ENCODE results near the gene GLYATL3.
"Not testable (repeated sequence)": the region's sequence is repeated elsewhere in the genome, so short reads cannot be mapped to it uniquely, and the experiment has no call there.

GLYATL3 gene

DNA sequence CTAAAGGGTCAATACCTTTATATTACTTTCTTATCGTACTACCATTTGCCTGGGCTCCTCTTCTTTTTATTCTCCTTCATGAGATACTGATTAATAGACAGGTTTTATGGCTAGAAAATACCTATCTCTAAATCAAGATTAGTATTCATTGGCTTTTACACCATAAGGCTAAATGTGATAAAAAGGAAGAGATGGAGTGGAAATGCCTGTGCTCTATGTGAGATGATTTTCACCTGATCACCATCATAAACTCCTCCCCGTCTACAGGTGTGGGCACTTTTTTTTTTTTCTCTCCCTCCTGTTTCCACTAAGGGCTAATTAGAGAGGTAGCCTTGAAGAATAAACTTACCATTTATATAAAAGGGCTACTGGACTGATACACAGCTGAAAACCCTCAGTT is at the start of gene GLYATL3:
GLYATL3 (plus strand) TSS at position 301 of the 400 bp plus-strand sequence. CDS start 12,068 bp downstream, outside the sequence.
- in situ Hi-C loops (cut with MboI; ENCODE audit: low sequenced_read_pairs): no loop called here

GRCh38 chr6:49453221-49453620 is 46.5 kb upstream of the GLYATL3 start:
- in situ Hi-C loops (cut with MboI; ENCODE audit: low sequenced_read_pairs): no loop called here

DNA sequence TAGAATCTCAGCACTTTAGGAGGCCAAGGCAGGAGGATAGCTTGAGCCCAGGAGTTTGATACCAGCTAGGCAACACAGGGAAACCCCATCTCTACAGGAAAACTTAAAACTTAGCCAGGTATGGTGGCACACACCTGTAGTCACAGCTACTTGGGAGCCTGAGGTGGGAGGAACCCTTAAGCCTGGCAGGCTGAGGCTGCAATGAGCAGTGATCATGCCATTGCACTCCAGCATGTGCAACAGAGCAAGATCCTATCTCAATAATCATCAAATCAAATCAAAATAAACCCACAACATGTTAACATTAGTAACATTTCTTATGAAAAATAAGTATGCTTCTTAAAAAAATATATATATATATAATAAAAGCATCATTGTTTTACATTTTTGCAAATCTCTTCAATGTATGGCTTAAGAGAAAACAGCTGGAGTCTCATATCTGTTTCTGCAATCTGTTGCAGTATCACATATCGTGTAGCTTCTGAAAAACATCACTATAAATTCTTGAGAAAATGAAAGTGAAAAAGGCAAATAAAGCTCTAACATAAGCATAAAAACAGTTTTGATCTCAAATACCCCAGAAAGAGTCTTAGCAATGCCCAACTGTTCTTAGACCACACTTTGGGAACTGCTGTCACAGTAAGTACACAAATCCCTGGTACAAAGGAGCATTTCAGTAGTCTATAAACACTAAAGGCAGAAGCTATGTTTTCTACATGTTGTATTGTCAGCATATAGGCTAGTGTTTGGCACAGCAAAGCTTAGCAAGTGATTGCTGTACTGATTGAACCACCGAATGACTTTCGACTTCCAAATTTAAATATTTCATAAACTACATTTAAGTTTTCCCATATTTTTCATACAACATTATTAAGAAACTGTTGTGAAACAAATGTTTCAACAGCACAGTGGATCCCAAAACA is 44.7 kb upstream of the GLYATL3 start:
- in situ Hi-C loops (cut with MboI; ENCODE audit: low sequenced_read_pairs): no loop called here

DNA sequence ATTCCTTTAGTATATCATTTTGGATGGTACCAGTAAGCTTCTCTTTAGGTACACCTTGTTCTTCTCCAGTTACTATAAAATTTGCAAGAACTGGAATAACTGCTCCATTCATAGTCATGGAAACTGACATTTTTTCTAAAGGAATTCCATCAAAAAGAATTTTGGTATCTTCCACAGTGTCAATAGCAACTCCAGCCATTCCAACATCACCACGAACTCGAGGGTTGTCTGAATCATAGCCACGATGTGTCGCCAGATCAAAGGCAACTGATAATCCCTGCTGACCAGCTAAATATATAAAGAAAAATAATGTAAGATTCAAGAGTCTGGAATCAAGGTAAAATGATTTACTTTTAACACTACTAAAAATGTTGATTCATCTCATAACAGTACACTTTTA is 42.0 kb upstream of the GLYATL3 start:
- in situ Hi-C loops (cut with MboI; ENCODE audit: low sequenced_read_pairs): no loop called here

GRCh38 chr6:49462071-49462470 is 37.7 kb upstream of the GLYATL3 start:
- in situ Hi-C loops (cut with MboI; ENCODE audit: low sequenced_read_pairs): no loop called here

DNA sequence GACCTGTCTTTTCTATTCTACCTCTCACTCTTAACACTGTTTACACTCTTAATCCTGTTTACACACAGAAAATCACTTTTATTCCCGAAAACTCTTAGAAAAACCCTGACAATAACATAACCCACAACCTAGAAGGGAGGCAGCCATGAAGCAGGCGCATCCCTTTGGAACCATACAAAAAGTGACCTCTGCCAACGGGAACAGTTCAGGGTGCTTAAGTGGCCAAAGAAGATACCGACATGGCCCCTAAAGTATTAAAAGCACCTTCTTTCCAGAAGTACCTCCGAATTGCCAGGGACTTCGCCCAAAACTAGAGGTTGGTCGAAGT is 37.2 kb upstream of the GLYATL3 start:
- in situ Hi-C loops (cut with MboI; ENCODE audit: low sequenced_read_pairs): no loop called here

- in situ Hi-C loops (cut with MboI; ENCODE audit: low sequenced_read_pairs): no loop called here
Measured at GRCh38 chr6:49462927-49463611, 36.7 kb upstream of the GLYATL3 start, which contains the start of the genes CENPQ and MMUT. TSS of gene CENPQ (plus strand) at chr6:49463370. CDS start at chr6:49470177, 6,807 bp downstream. TSS of gene MMUT (minus strand) at chr6:49463253. CDS start at chr6:49459466, 3,787 bp downstream.

DNA sequence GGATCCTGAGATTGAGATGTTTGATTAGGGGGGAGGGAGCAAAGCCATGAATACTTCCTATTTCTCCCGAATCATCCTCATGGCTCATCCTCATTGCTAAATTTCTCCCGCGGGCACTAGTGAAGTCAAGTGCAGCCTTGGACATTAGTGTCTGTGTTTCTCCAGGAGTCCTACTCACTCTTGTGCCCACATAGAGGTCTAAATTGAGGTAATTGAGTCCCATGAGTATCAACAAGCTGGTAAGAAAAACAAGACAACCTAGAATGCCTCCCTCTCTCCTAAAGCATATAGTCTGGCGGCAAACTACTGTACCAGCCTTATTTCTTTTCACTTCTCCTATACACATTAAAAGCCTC is 36.1 kb upstream of the GLYATL3 start:
- in situ Hi-C loops (cut with MboI; ENCODE audit: low sequenced_read_pairs): no loop called here

DNA sequence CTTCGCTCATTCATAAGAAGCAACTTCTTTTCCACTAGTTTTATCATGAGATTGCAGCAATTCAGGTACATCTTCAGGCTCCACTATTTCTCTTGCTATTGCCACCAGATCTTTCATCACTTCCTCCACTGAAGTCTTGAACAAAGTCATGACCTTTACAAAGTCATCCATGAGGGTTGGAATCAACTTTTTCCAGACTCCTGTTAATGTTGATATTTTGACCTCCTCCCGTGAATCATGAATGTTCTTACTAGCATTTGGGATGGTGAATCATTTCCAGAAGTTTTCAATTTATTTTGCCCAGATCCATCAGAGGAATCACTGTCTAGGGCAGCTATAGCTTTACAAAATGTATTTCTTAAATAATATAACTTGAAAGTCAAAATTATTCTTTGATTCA is 35.0 kb upstream of the GLYATL3 start:
- in situ Hi-C loops (cut with MboI; ENCODE audit: low sequenced_read_pairs): no loop called here

DNA sequence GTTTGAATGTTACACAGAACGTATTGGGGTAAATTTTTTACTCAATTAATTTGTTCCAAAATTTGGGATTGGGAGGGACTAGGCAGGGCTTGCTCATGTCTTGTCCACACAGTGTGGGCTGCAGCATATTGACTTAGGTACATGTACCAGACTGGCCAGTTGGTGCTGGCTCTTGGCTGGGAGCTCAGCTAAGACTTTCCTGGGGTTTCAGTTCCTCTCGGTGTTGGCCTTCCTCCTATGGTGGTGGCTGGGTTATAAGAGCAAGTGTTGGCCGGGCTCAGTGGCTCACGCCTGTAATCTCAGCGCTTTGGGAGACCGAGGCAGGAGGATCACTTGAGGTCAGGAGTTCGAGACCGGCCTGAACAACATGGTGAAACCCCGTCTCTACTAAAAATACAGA is 31.7 kb upstream of the GLYATL3 start:
- in situ Hi-C loops (cut with MboI; ENCODE audit: low sequenced_read_pairs): no loop called here

DNA sequence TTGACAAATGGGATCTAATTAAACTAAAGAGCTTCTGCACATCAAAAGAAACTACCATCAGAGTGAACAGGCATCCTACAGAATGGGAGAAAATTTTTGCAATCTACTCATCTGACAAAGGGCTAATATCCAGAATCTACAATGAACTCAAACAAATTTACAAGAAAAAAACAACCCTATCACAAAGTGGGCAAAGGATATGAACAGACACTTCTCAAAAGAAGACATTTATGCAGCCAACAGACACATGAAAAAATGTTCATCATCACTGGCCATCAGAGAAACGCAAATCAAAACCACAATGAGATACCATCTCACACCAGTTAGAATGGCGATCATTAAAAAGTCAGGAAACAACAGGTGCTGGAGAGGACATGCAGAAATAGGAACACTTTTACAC is 23.2 kb upstream of the GLYATL3 start:
- in situ Hi-C loops (cut with MboI; ENCODE audit: low sequenced_read_pairs): not testable (repeated sequence)

DNA sequence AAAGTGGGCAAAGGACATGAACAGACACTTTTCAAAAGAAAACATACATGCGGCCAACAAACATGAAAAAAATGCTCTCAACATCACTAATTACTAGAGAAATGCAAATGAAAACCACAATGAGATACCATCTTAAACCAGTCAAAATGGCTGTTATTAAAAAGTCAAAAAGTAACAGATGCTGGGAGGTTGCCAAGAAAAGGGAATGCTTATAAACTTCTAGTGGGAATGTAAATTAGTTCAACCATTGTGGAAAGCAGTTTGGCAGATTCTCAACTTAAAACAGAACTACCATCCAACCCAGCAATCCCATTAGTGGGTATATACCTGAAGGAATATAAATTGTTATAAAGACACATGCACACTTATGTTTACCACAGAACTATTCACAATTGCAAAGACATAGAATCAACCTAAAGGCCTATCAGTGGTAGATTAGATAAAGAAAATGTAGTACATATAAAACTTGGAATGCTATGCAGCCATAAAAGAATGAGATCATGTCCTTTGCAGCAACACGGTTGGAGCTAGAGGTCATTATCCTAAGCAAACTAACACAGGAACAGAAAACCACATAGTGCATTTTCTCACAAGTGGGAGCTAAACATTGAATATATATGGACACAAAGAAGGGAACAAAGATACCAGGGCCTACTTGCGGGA is 20.3 kb upstream of the GLYATL3 start:
- in situ Hi-C loops (cut with MboI; ENCODE audit: low sequenced_read_pairs): no loop called here

DNA sequence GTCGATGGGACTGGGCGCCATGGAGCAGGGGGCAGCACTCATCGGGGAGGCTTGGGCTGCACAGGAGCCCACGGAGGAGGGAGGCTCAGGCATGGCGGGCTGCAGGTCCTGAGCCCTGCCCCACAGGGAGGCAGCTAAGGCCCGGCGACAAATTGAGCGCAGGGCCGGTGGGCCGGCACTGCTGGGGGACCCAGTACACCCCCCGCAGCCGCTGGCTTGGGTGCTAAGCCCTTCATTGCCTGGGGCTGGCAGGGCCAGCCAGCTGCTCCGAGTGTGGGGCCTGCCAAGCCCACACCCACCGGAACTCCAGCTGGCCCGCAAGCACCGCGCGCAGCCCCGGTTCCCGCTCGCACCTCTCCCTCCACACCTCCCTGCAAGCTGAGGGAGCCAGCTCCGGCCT is 17.9 kb upstream of the GLYATL3 start:
- in situ Hi-C loops (cut with MboI; ENCODE audit: low sequenced_read_pairs): not testable (repeated sequence)

DNA sequence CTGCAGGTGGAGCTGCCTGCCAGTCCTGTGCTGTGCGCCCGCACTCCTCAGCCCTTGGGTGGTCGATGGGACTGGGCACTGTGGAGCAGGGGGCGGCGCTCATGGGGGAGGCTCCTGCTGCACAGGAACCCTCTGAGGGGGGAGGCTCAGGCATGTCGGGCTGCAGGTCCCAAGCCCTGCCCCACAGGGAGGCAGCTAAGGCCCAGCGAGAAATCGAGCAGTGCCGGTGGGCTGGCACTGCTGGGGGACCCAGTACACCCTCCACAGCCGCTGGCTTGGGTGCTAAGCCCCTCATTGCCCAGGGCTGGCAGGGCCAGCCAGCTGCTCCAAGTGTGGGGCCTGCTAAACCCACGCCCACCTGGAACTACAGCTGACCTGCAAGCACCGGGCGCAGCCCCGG is 16.3 kb upstream of the GLYATL3 start:
- in situ Hi-C loops (cut with MboI; ENCODE audit: low sequenced_read_pairs): not testable (repeated sequence)

DNA sequence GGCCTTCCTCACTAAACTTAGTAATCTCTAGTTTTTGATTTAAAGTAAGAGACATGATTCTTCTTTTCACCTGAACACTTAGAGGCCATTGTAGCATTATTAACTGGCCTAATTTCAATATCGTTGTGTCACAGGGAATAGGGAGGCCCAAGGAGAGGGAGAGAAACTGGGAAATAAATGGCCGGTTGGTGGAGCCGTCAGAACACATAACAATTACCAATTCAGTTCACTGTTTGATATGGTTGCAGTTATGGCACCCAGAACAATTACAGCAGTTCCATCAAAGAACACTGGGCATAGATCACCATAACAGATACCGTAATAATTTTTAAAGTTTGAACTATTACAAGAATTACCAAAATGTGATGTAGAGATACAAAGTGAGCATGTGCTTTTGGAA is 9.1 kb upstream of the GLYATL3 start:
- in situ Hi-C loops (cut with MboI; ENCODE audit: low sequenced_read_pairs): no loop called here

DNA sequence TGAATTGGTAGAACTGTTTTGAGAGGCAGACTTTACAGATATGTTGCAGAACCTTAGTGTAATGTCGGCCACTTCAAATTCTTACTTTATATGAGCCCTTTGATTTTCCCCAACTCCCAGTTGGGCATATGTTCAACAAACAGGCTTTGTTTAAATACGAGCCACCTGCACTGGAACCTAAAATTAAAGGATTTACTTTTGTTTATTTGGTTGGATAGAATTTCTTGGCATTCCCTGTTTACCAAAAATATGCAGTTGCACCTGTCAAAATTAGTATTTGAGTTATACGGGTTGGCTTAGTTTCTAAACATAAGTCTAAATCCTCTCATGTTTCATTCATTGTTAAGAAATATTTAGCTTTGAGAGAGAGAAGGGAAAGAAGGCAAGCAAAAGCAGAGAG is 2.4 kb upstream of the GLYATL3 start:
- in situ Hi-C loops (cut with MboI; ENCODE audit: low sequenced_read_pairs): no loop called here

DNA sequence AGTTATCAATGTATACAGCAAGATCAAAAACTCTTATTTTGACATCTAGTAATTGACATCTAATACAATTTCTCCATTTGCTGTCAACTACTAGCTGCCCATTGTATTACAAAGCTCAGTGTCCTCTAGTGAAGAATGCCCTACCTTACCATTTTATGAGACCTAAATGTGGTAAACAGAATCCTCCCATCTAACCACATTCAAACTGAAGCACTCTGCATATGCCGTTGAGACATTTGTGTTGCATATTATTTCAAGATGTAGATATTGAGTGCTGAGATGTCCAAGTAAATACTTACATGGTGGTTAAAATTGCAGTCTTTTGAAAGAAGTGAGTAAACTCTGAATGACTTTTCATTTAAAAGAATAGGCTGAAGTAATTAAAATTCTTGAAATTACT is 597 bp upstream of the GLYATL3 start:
- in situ Hi-C loops (cut with MboI; ENCODE audit: low sequenced_read_pairs): no loop called here

GRCh38 chr6:49504666-49505065 is 4.9 kb downstream of the GLYATL3 start:
- in situ Hi-C loops (cut with MboI; ENCODE audit: low sequenced_read_pairs): no loop called here

DNA sequence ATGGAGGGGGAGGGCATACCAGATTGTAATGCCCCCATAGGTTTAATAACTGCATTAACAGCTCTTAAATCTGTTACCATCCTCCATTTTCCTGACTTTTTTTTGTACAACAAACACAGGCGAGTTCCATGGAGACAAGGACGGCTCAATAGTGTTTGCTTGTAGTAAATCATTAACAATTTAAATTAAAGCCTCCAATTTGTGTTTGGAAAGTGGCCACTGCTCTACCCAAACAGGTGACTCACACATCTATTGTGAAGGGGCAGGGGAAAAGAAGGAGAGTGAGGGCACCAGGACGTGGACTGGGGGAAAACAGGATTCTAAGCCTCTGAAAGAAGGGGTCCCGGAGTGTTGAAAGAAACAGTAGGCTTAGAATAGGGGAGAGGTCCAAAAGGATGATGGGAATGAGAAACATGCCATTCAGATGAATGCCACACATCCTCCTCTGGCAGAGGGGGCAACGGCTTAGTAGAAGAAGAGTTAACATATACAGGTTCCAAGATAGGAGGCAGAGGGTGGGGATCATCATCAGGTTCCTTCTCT is 6.9 kb downstream of the GLYATL3 start:
- in situ Hi-C loops (cut with MboI; ENCODE audit: low sequenced_read_pairs): no loop called here

DNA sequence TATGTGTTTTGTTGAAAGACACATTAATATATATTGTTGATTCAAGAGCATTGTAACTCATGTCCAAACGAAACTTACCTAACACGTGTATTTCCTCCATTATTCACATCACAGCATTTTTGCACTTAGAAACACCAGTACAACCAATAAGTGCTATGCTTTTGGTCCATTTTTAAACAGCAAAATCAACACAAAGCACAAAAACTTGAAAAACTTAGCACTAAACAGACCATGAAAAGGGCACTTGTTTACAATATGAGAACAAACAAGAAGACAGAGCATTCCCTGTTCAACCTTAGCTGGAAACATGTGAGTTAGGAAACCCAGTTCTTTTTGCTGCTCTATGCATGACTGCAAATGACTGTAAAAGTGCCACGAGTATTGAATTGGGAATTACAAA is 9.6 kb downstream of the GLYATL3 start:
- in situ Hi-C loops (cut with MboI; ENCODE audit: low sequenced_read_pairs): no loop called here
